Adrenal gland (tissue), 9 donors: ENCODE measurements around the gene LOC128125822.

ENCODE experiments used
- DNase-seq, 7 donors: peaks; one replicate each; pipeline ENCODE4 v3.0.0-alpha.2; 2019 to 2020
- H3K27ac ChIP-seq, 5 donors: fragments of 200-600 bp; sonication (generic) in 4 of 5; 1 replicate in 3 of 5; 2 replicates in 2 of 5; pipeline versions ENCODE4 v1.5.1 to v1.8.0; 2016 to 2020; ENCODE audit warnings: mild to moderate bottlenecking in 1 of 5
- H3K27me3 ChIP-seq: fragments of 200-600 bp; 2 replicates; pipeline ENCODE4 v1.8.0; 2021
- H3K36me3 ChIP-seq, 2 donors: fragments of 200-600 bp; replicated peaks in 1 of 2; 1 replicate in 1 of 2; 2 replicates in 1 of 2; pipeline versions ENCODE4 v1.5.1 to v1.8.0; 2018 to 2022
- H3K4me1 ChIP-seq, 2 donors: fragments of 200-600 bp; replicated peaks in 1 of 2; 1 replicate in 1 of 2; 2 replicates in 1 of 2; pipeline versions ENCODE4 v1.5.1 to v1.8.0; 2018 to 2021
- H3K4me3 ChIP-seq, 4 donors: fragments of 200-600 bp; sonication (generic) in 3 of 4; one replicate each; pipeline ENCODE4 v1.5.1; 2016 to 2018
- H3K9me3 ChIP-seq, 3 donors: fragments of 200-600 bp; sonication (generic) in 1 of 3; replicated peaks in 1 of 3; 1 replicate in 2 of 3; 2 replicates in 1 of 3; pipeline versions ENCODE4 v1.5.1 to v1.8.0; 2016 to 2021
- CTCF ChIP-seq, 6 experiments: fragments of 450-650 bp in 4 of 6; fragments of 200-600 bp in 2 of 6; sonication (generic) in 1 of 6; IDR thresholded peaks; 1 replicate in 5 of 6; 2 replicates in 1 of 6; pipeline versions ENCODE4 v1.5.1 to v1.8.0; 2016 to 2021; ENCODE audit warnings: antibody characterized with exemption in 6 of 6, mild to moderate bottlenecking in 2 of 6, moderate library complexity in 1 of 6
- POLR2A ChIP-seq, 2 donors: fragments of 450-650 bp; IDR thresholded peaks; one replicate each; pipeline ENCODE4 v1.6.1; 2017; ENCODE audit warnings: antibody characterized with exemption in 2 of 2, mild to moderate bottlenecking in 2 of 2, moderate library complexity in 1 of 2
- WGBS, 4 donors: extraction: QIAGEN DNeasy Blood & Tissue Kit in 2 of 4; methylation state at CpG; one replicate each; pipeline versions ENCODE4 v1.1.5 to v1.1.7; 2013 to 2017; 5-methylcytosine and 5-hydroxymethylcytosine counted together
- intact Hi-C, 2 donors: fragments of 100-400 bp; cut with DNase I; formaldehyde crosslinking; loops; one replicate each; pipeline versions ENCODE4 v1.14.1 to v1.15.0; 2022 to 2023
- donor health status: healthy with polysubstance abuse.
- donor health status: Bipolar disorder and iron deficiency.
- donor health status: DM: yes; HTN: yes; CAD: no.
- donor health status: DM: no; HTN: no; CAD: no.
- donor health status: DM: no; HTN: no; CAD: no.

Gene LOC128125822

GRCh38 chr6:63573076-63573898 lies 1.0 kb downstream of the LOC128125822 start:
- peak; percentile 83 to 93 (median 86) for DNase-seq
- intact Hi-C loops = loop anchor here in 1 of 2 donors (10.0 kb wide), 1 partner anchor 218 kb away; no protein-coding TSS in a partner anchor
- Histone ChIP-seq H3K27me3 (no peaks in the 10 kb centered on the region), H3K9me3 (no peaks in the 10 kb centered on the region), H3K4me3 (peak overlapping the region; percentile 83 to 93 (median 86)), H3K36me3 (peaks cover 0 to 18% of the 10 kb centered on the region in 2 donors), H3K27ac (peak overlapping the region; percentile 99 to 100 (median 99)), H3K4me1 (peaks cover 8 to 46% of the 10 kb centered on the region in 2 donors)
- WGBS, 4 donors = 0 to 1% (median 0%) methylated on average over 8 to 86 of the region's 86 CpGs
- TF ChIP-seq POLR2A (IDR thresholded peaks at IDR 0.05) = peak; percentile 63 to 76
- peak in 1 of 6 experiments; percentile 1 for TF ChIP-seq CTCF (IDR thresholded peaks at IDR 0.05)

DNA sequence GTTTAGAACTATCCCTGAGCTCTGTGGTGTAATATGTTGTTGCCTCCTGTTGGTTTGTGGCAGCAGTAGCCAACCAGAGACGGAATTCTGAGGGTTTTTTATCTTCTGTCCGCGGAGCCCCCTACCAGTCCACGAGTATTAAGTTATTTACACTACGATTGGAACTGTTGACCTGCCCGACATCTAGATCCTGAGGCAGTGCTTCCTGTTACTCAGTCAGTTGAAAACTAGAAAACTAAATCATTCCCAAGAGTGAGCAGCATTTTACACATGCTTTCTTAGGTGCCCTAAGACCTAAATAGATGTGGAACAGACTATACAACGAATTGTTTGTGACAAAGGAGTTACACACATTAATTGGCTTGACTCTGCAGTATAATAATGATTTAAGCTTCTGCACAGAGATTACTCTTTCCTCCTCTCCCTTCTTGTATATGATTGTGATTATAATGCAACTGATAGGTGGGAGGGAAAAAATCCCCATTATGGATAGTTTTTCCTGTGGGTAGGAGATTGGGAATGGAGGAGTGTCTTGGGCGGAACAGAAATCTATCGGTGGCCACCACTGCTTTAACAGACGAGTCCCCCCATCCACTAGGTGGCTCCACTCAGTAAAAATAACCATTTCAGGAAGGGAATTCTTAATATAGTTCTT lies 1.7 kb downstream of the LOC128125822 start:
- peak overlapping the region; percentile 99 to 100 (median 99) for H3K27ac ChIP-seq
- H3K4me3 ChIP-seq = peak overlapping the region in 2 of 4 donors; percentile 83 to 93
- peaks cover 8 to 46% of the 10 kb centered on the region in 2 donors for H3K4me1 ChIP-seq
- TF ChIP-seq CTCF (IDR thresholded peaks at IDR 0.05) = peak; percentile 52 to 66 (median 61)
- no peak for TF ChIP-seq POLR2A (IDR thresholded peaks at IDR 0.05)
- peak; percentile 42 to 76 (median 56) for DNase-seq
- no peaks in the 10 kb centered on the region for H3K9me3 ChIP-seq
- peaks cover 0 to 26% of the 10 kb centered on the region in 2 donors for H3K36me3 ChIP-seq
- H3K27me3 ChIP-seq = no peaks in the 10 kb centered on the region
- 5 to 10% (median 9%) methylated on average over 10 of the region's 10 CpGs for WGBS, 4 donors
- intact Hi-C loops = loop anchor here in 1 of 2 donors (10.0 kb wide), 1 partner anchor 219 kb away; no protein-coding TSS in a partner anchor

GRCh38 chr6:63574554-63574900 lies 2.2 kb downstream of the LOC128125822 start:
- H3K4me3 ChIP-seq = peak overlapping the region in 2 of 4 donors; percentile 83 to 93
- 39 to 43% (median 40%) methylated on average over 2 of the region's 2 CpGs for WGBS, 4 donors
- peak overlapping the region; percentile 99 to 100 (median 99) for H3K27ac ChIP-seq
- no peaks in the 10 kb centered on the region for H3K9me3 ChIP-seq
- intact Hi-C loops = loop anchor here in 1 of 2 donors (10.0 kb wide), 1 partner anchor 220 kb away; no protein-coding TSS in a partner anchor
- DNase-seq = no peak
- no peaks in the 10 kb centered on the region for H3K27me3 ChIP-seq
- peak in 2 of 6 experiments; percentile 3 to 4 for TF ChIP-seq CTCF (IDR thresholded peaks at IDR 0.05)
- no peak for TF ChIP-seq POLR2A (IDR thresholded peaks at IDR 0.05)
- H3K4me1 ChIP-seq = peaks cover 8 to 46% of the 10 kb centered on the region in 2 donors
- H3K36me3 ChIP-seq = peaks cover 0 to 31% of the 10 kb centered on the region in 2 donors

- H3K4me3 ChIP-seq = no peak overlapping the region
- no peak for DNase-seq
- intact Hi-C loops = loop anchor here in 1 of 2 donors (10.0 kb wide), 1 partner anchor 221 kb away; no protein-coding TSS in a partner anchor
- no peak for TF ChIP-seq CTCF (IDR thresholded peaks at IDR 0.05)
- TF ChIP-seq POLR2A (IDR thresholded peaks at IDR 0.05) = no peak
- H3K27me3 ChIP-seq = no peaks in the 10 kb centered on the region
- H3K27ac ChIP-seq = no peak overlapping the region
- peaks cover 8 to 41% of the 10 kb centered on the region in 2 donors for H3K4me1 ChIP-seq
- H3K36me3 ChIP-seq = peaks cover 0 to 47% of the 10 kb centered on the region in 2 donors
- no peaks in the 10 kb centered on the region for H3K9me3 ChIP-seq
- WGBS, 4 donors = 59 to 76% (median 72%) methylated on average over 3 of the region's 3 CpGs
These were observed 4.0 kb downstream of the LOC128125822 start for GRCh38 chr6:63576147-63576772.
